ENCODE measurements around the gene NDRG4.

The NDRG4 gene

GRCh38 chr16:58495521-58496331, 4.2 kb upstream of the NDRG4 start:
- no peak for DNase-seq (ENCODE audit: low spot score)

- DNase-seq (ENCODE audit: low spot score), result no peak
Measured at GRCh38 chr16:58497468-58497867, 2.5 kb upstream of the NDRG4 start.

- no peak for DNase-seq (ENCODE audit: low spot score)
Measured at GRCh38 chr16:58497935-58498334, 2.0 kb upstream of the NDRG4 start.

GRCh38 chr16:58498341-58499091, 1.4 kb upstream of the NDRG4 start:
- no peak for DNase-seq (ENCODE audit: low spot score)

GRCh38 chr16:58499092-58499511, 841 bp upstream of the NDRG4 start:
- DNase-seq (ENCODE audit: low spot score), result no peak

- no peak for DNase-seq (ENCODE audit: low spot score)
Measured at GRCh38 chr16:58500430-58501241, 693 bp downstream of the NDRG4 start.

- peak; percentile 41 for DNase-seq (ENCODE audit: low spot score)
Measured at GRCh38 chr16:58501242-58502131, 1.5 kb downstream of the NDRG4 start.

- no peak for DNase-seq (ENCODE audit: low spot score)
Measured at GRCh38 chr16:58502217-58502921, 2.4 kb downstream of the NDRG4 start.

GRCh38 chr16:58503166-58503862, 3.4 kb downstream of the NDRG4 start:
- no peak for DNase-seq (ENCODE audit: low spot score)

- DNase-seq (ENCODE audit: low spot score), result no peak
Measured at GRCh38 chr16:58503863-58504688, 4.1 kb downstream of the NDRG4 start.

- DNase-seq (ENCODE audit: low spot score), result no peak
Measured at GRCh38 chr16:58506241-58507194, 6.6 kb downstream of the NDRG4 start.

GRCh38 chr16:58507195-58507962, 7.4 kb downstream of the NDRG4 start:
- no peak for DNase-seq (ENCODE audit: low spot score)

- DNase-seq (ENCODE audit: low spot score), result no peak
Measured at GRCh38 chr16:58507963-58508670, 8.2 kb downstream of the NDRG4 start.

GRCh38 chr16:58508671-58509251, 8.8 kb downstream of the NDRG4 start:
- DNase-seq (ENCODE audit: low spot score), result no peak

GRCh38 chr16:58509256-58510096, 9.5 kb downstream of the NDRG4 start:
- no peak for DNase-seq (ENCODE audit: low spot score)
